Astrocyte (in vitro differentiated cells and primary cell): ENCODE measurements around the gene MBTD1. TPM values are rescaled to one million over a fixed set of nuclear protein-coding genes. Genes with fewer than 3 reads are reported as not detected.

Source experiments
- DNase-seq: peaks from one replicate; pipeline ENCODE4 v3.0.0-alpha.2; 2010; ENCODE audit warnings: low read depth
- FAIRE-seq: peaks from 2 replicates; lab custom pipeline; 2011; peaks lifted over from hg19 to GRCh38; lab: Jason Lieb, UNC
- H2AFZ ChIP-seq: 2 replicates; pipeline ENCODE4 v1.6.0; 2012; ENCODE audit warnings: low read depth, low read length, inconsistent platforms
- H3K27ac ChIP-seq: 2 replicates; pipeline ENCODE4 v1.5.1; 2011; ENCODE audit warnings: low read depth, low read length, inconsistent platforms
- H3K27me3 ChIP-seq: 2 replicates; pipeline ENCODE4 v1.6.0; 2011; ENCODE audit warnings: low read length, inconsistent platforms; ENCODE audit not compliant: insufficient read depth
- H3K36me3 ChIP-seq: 2 replicates; pipeline ENCODE4 v1.5.1; 2011; ENCODE audit warnings: low read length, inconsistent platforms; ENCODE audit not compliant: insufficient read depth
- H3K4me1 ChIP-seq: 2 replicates; pipeline ENCODE4 v1.5.1; 2011; ENCODE audit warnings: low read length, inconsistent platforms; ENCODE audit not compliant: insufficient read depth
- H3K4me2 ChIP-seq: 2 replicates; pipeline ENCODE4 v1.6.0; 2012; ENCODE audit warnings: low read length, inconsistent platforms
- H3K4me3 ChIP-seq: 2 replicates; pipeline ENCODE4 v1.5.1; 2011; ENCODE audit warnings: low read depth, mild to moderate bottlenecking, low read length, inconsistent platforms; ENCODE audit not compliant: insufficient read depth
- H3K79me2 ChIP-seq: 2 replicates; pipeline ENCODE4 v1.6.0; 2012; ENCODE audit warnings: mild to moderate bottlenecking, low read length, inconsistent platforms; ENCODE audit not compliant: insufficient read depth
- H3K9ac ChIP-seq: 2 replicates; pipeline ENCODE4 v1.6.0; 2012; ENCODE audit warnings: mild to moderate bottlenecking, low read length, inconsistent platforms
- H3K9me3 ChIP-seq: 2 replicates; pipeline ENCODE4 v1.5.1; 2012; ENCODE audit warnings: low read depth, mild to moderate bottlenecking, low read length, inconsistent platforms; ENCODE audit not compliant: insufficient read depth
- H4K20me1 ChIP-seq: 2 replicates; pipeline ENCODE4 v1.6.0; 2012; ENCODE audit warnings: low read length, inconsistent platforms; ENCODE audit not compliant: insufficient read depth
- H3K27ac Mint-ChIP-seq: one replicate; pipeline ENCODE4 v1.8.0; 2021; ENCODE audit warnings: mild to moderate bottlenecking, mixed read lengths; ENCODE audit not compliant: unreplicated experiment
- H3K27me3 Mint-ChIP-seq: one replicate; pipeline ENCODE4 v1.8.0; 2021; ENCODE audit warnings: low read depth, mixed read lengths; ENCODE audit not compliant: unreplicated experiment
- H3K36me3 Mint-ChIP-seq: one replicate; pipeline ENCODE4 v1.8.0; 2021; ENCODE audit warnings: low read depth, mixed read lengths; ENCODE audit not compliant: unreplicated experiment
- H3K4me1 Mint-ChIP-seq: one replicate; pipeline ENCODE4 v1.8.0; 2021; ENCODE audit warnings: low read depth, mixed read lengths; ENCODE audit not compliant: unreplicated experiment
- H3K4me3 Mint-ChIP-seq: one replicate; pipeline ENCODE4 v1.8.0; 2021; ENCODE audit warnings: mild to moderate bottlenecking, moderate library complexity, mixed read lengths; ENCODE audit not compliant: unreplicated experiment
- H3K9me3 Mint-ChIP-seq: one replicate; pipeline ENCODE4 v1.8.0; 2021; ENCODE audit warnings: mild to moderate bottlenecking, mixed read lengths; ENCODE audit not compliant: unreplicated experiment
- CTCF ChIP-seq: IDR thresholded peaks from 2 replicates; pipeline ENCODE4 v1.5.1; 2011; ENCODE audit warnings: low read depth, mild to moderate bottlenecking, inconsistent platforms, low read length, moderate library complexity; ENCODE audit not compliant: insufficient read depth
- EZH2 ChIP-seq: IDR thresholded peaks from 2 replicates; pipeline ENCODE4 v1.6.1; 2012; ENCODE audit warnings: mild to moderate bottlenecking, low read length, inconsistent platforms; ENCODE audit not compliant: insufficient read depth
- total RNA-seq: library from RNA; stranded (reverse); gene quantifications from 2 replicates; pipeline ENCODE4 v1.2.1, GENCODE V29; 2021

The MBTD1 gene
- total RNA-seq, 1 donor from 2014 or later, result 11.1 TPM

DNA sequence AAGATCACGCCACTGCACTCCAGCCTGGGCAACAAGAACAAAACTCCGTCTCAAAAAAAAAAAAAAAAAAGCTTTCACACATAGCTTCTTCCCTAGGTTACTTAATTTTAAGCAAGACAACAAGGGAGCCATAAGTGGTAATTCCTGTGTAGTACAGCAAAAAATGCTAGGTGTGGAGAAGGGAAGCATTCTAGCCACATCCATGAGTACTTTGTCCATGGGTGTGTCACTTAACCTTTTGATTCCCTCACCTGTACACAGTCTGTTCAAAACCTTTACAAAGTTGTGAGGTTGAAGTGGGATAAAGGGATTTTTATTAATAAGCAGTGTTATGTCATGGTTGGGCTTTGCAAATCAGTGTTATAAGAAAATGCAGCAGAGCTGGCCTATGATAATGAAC, 89.1 kb downstream of the MBTD1 start:
- Mint-ChIP-seq H3K36me3 (peaks cover 12% of the 10 kb centered on the region), H3K27me3 (no peaks in the 10 kb centered on the region), H3K9me3 (no peaks in the 10 kb centered on the region), H3K4me3 (no peak overlapping the region), H3K4me1 (peaks cover 29% of the 10 kb centered on the region), H3K27ac (no peak overlapping the region)
- Histone ChIP-seq H3K9ac (no peak overlapping the region), H3K27me3 (no peaks in the 10 kb centered on the region), H3K9me3 (no peaks in the 10 kb centered on the region), H3K27ac (no peak overlapping the region), H3K36me3 (peaks cover 27% of the 10 kb centered on the region), H3K79me2 (peaks cover 40% of the 10 kb centered on the region), H4K20me1 (peaks cover 54% of the 10 kb centered on the region), H3K4me2 (no peak overlapping the region), H3K4me3 (no peak overlapping the region), H2AFZ (no peak overlapping the region), H3K4me1 (peaks cover 3% of the 10 kb centered on the region)
- DNase-seq (no peak), FAIRE-seq (no peak)
- TF ChIP-seq EZH2, result no peak
- no peak for TF ChIP-seq CTCF

GRCh38 chr17:51169340-51169739, 90.5 kb downstream of the MBTD1 start:
- peaks cover 27% of the 10 kb centered on the region for H3K36me3 ChIP-seq
- H3K9ac ChIP-seq, result no peak overlapping the region
- no peak overlapping the region for H3K27ac ChIP-seq
- H4K20me1 ChIP-seq, result peaks cover 54% of the 10 kb centered on the region
- peaks cover 11% of the 10 kb centered on the region for H3K4me1 ChIP-seq
- DNase-seq, result no peak
- Mint-ChIP-seq H3K4me1 (peaks cover 29% of the 10 kb centered on the region), H3K27me3 (no peaks in the 10 kb centered on the region), H3K27ac (no peak overlapping the region), H3K4me3 (peak overlapping the region; percentile 64), H3K9me3 (no peaks in the 10 kb centered on the region), H3K36me3 (peaks cover 14% of the 10 kb centered on the region)
- no peaks in the 10 kb centered on the region for H3K27me3 ChIP-seq
- TF ChIP-seq CTCF (no peak), EZH2 (no peak)
- no peaks in the 10 kb centered on the region for H3K9me3 ChIP-seq
- peaks cover 40% of the 10 kb centered on the region for H3K79me2 ChIP-seq
- H2AFZ ChIP-seq, result no peak overlapping the region
- no peak for FAIRE-seq
- no peak overlapping the region for H3K4me3 ChIP-seq
- no peak overlapping the region for H3K4me2 ChIP-seq

- peak overlapping the region; percentile 83 for H3K27ac ChIP-seq
- peak overlapping the region; percentile 98 for H3K4me2 ChIP-seq
- peak overlapping the region; percentile 73 for H3K4me3 ChIP-seq
- H3K9me3 Mint-ChIP-seq, result no peaks in the 10 kb centered on the region
- no peaks in the 10 kb centered on the region for H3K9me3 ChIP-seq
- H3K4me1 Mint-ChIP-seq, result peaks cover 27% of the 10 kb centered on the region
- H2AFZ ChIP-seq, result peak overlapping the region; percentile 65
- H3K4me1 ChIP-seq, result peaks cover 11% of the 10 kb centered on the region
- peak overlapping the region; percentile 91 for H3K9ac ChIP-seq
- peak overlapping the region; percentile 89 for H3K4me3 Mint-ChIP-seq
- H3K27me3 ChIP-seq, result no peaks in the 10 kb centered on the region
- peaks cover 16% of the 10 kb centered on the region for H3K36me3 Mint-ChIP-seq
- peaks cover 32% of the 10 kb centered on the region for H3K36me3 ChIP-seq
- DNase-seq, result no peak
- peaks cover 40% of the 10 kb centered on the region for H3K79me2 ChIP-seq
- H3K27me3 Mint-ChIP-seq, result no peaks in the 10 kb centered on the region
- FAIRE-seq, result no peak
- H4K20me1 ChIP-seq, result peaks cover 47% of the 10 kb centered on the region
- TF ChIP-seq CTCF, result peak; percentile 46
- TF ChIP-seq EZH2, result no peak
- H3K27ac Mint-ChIP-seq, result peak overlapping the region; percentile 86
Measured at GRCh38 chr17:51166987-51167931, 92.6 kb downstream of the MBTD1 start.
